HEK293T (cell line): ENCODE results near the gene MYO18B.

ENCODE experiments used
- CTCF ChIA-PET: fragments of 350-600 bp; formaldehyde crosslinking; extraction: SDS; loops from one replicate; lab custom pipeline; 2021; ENCODE audit warnings: antibody characterized with exemption, inconsistent platforms; lab: Yijun Ruan, JAX
- POLR2A ChIA-PET: fragments of 350-600 bp; formaldehyde crosslinking; extraction: SDS; loops from one replicate; lab custom pipeline; 2020; ENCODE audit warnings: antibody characterized with exemption, inconsistent platforms; lab: Yijun Ruan, JAX
- DNase-seq: peaks from one replicate; pipeline ENCODE4 v3.0.0; 2012; ENCODE audit warnings: mixed read lengths; ENCODE audit errors: extremely low spot score
- ARNT ChIP-seq: fragments of 450-650 bp; IDR thresholded peaks from 2 replicates; pipeline ENCODE4 v1.6.1; 2017; ENCODE audit warnings: mild to moderate bottlenecking
- BHLHE40 ChIP-seq: fragments of 450-650 bp; IDR thresholded peaks from 2 replicates; pipeline ENCODE4 v1.6.1; 2016; ENCODE audit warnings: mild to moderate bottlenecking, moderate library complexity, borderline replicate concordance
- CTBP1 ChIP-seq: fragments of 450-650 bp; IDR thresholded peaks from 2 replicates; pipeline ENCODE4 v1.6.1; 2016; ENCODE audit warnings: borderline replicate concordance
- ELF4 ChIP-seq: fragments of 450-650 bp; IDR thresholded peaks from 2 replicates; pipeline ENCODE4 v1.6.1; 2017; ENCODE audit warnings: antibody characterized with exemption
- FOXA1 ChIP-seq: fragments of 450-650 bp; IDR thresholded peaks from 2 replicates; pipeline ENCODE4 v1.6.1; 2016; ENCODE audit warnings: mild to moderate bottlenecking
- FOXK2 ChIP-seq: fragments of 450-650 bp; IDR thresholded peaks from 2 replicates; pipeline ENCODE4 v1.6.1; 2016; ENCODE audit warnings: mild to moderate bottlenecking
- FOXM1 ChIP-seq: fragments of 450-650 bp; IDR thresholded peaks from 2 replicates; pipeline ENCODE4 v1.6.1; 2017; ENCODE audit warnings: mild to moderate bottlenecking, borderline replicate concordance
- HDGF ChIP-seq: fragments of 450-650 bp; IDR thresholded peaks from 2 replicates; pipeline ENCODE4 v1.6.1; 2017; ENCODE audit warnings: antibody characterized with exemption, borderline replicate concordance
- L3MBTL2 ChIP-seq: fragments of 450-650 bp; conservative IDR thresholded peaks from 2 replicates; pipeline ENCODE4 v1.6.1; 2016; ENCODE audit warnings: mild to moderate bottlenecking
- LEF1 ChIP-seq: fragments of 450-650 bp; IDR thresholded peaks from 2 replicates; pipeline ENCODE4 v1.6.1; 2017; ENCODE audit warnings: mild to moderate bottlenecking, borderline replicate concordance
- NFRKB ChIP-seq: fragments of 450-650 bp; IDR thresholded peaks from 2 replicates; pipeline ENCODE4 v1.6.1; 2016; ENCODE audit warnings: mild to moderate bottlenecking, moderate library complexity
- SP1 ChIP-seq: fragments of 450-650 bp; IDR thresholded peaks from 2 replicates; pipeline ENCODE4 v1.6.1; 2017
- SUZ12 ChIP-seq: fragments of 450-650 bp; IDR thresholded peaks from 2 replicates; pipeline ENCODE4 v1.6.1; 2016; ENCODE audit warnings: mild to moderate bottlenecking
- TARDBP ChIP-seq: fragments of 450-650 bp; IDR thresholded peaks from 2 replicates; pipeline ENCODE4 v1.6.1; 2016
- ZNF384 ChIP-seq: fragments of 450-650 bp; IDR thresholded peaks from 2 replicates; pipeline ENCODE4 v1.6.1; 2016
- TF ChIP-seq, protein P1 (sequence below): fragments of 450-650 bp; IDR thresholded peaks from 2 replicates; pipeline ENCODE4 v1.6.1; 2016

Gene MYO18B

GRCh38 chr22:25718135-25718840, 23.7 kb upstream of the MYO18B start:
- TF ChIP-seq FOXM1 (no peak), ELF4 (no peak), FOXA1 (no peak), NFRKB (no peak), ARNT (no peak), SUZ12 (no peak), L3MBTL2 (no peak), BHLHE40 (no peak), CTBP1 (no peak), FOXK2 (no peak), LEF1 (no peak), SP1 (no peak), TARDBP (no peak), ZNF384 (no peak), HDGF (no peak)
- TF ChIP-seq, protein P1, sequence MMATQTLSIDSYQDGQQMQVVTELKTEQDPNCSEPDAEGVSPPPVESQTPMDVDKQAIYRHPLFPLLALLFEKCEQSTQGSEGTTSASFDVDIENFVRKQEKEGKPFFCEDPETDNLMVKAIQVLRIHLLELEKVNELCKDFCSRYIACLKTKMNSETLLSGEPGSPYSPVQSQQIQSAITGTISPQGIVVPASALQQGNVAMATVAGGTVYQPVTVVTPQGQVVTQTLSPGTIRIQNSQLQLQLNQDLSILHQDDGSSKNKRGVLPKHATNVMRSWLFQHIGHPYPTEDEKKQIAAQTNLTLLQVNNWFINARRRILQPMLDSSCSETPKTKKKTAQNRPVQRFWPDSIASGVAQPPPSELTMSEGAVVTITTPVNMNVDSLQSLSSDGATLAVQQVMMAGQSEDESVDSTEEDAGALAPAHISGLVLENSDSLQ: no peak
- POLR2A ChIA-PET: no interaction called here
- no peak for DNase-seq
- CTCF ChIA-PET: no interaction called here

- no peak for DNase-seq
- CTCF ChIA-PET: no interaction called here
- POLR2A ChIA-PET: no interaction called here
- no peak for TF ChIP-seq CTBP1
- no peak for TF ChIP-seq BHLHE40
- no peak for TF ChIP-seq LEF1
- no peak for TF ChIP-seq ELF4
- TF ChIP-seq ZNF384: no peak
- no peak for TF ChIP-seq HDGF
- no peak for TF ChIP-seq FOXM1
- TF ChIP-seq SUZ12: no peak
Measured at GRCh38 chr22:25722223-25722622, 19.8 kb upstream of the MYO18B start.

DNA sequence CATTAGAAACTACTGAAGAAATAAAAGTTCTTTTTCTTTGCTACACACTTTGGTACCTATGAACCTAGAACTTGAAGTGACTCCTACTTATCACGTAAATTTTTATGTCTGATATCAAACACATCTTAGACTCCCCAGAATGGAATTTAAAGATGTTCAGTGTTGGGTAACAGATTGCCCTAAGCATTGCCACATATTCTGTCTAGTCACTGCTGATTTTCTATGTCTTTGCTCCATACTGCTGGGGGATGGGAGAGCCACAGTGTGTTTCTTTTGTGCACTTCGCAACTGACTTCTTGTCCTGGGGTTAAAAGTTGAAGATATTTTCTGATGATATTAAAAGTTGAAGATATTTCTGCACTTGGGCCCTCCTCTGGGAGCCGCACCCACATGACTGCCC, 19.4 kb upstream of the MYO18B start:
- CTCF ChIA-PET: no interaction called here
- POLR2A ChIA-PET: no interaction called here
- TF ChIP-seq HDGF: no peak
- TF ChIP-seq, protein P1: no peak
- no peak for TF ChIP-seq FOXK2
- TF ChIP-seq SP1: no peak
- no peak for TF ChIP-seq FOXA1
- TF ChIP-seq BHLHE40: no peak
- no peak for TF ChIP-seq NFRKB
- TF ChIP-seq CTBP1: no peak
- no peak for TF ChIP-seq ZNF384
- TF ChIP-seq SUZ12: no peak
- TF ChIP-seq L3MBTL2: no peak
- TF ChIP-seq LEF1: no peak
- no peak for TF ChIP-seq TARDBP
- no peak for TF ChIP-seq ARNT
- no peak for TF ChIP-seq ELF4
- TF ChIP-seq FOXM1: no peak
- no peak for DNase-seq

- TF ChIP-seq CTBP1 (no peak), BHLHE40 (no peak), FOXA1 (no peak), ARNT (no peak), HDGF (no peak), NFRKB (no peak), FOXK2 (no peak), LEF1 (no peak), TARDBP (no peak), L3MBTL2 (no peak), ZNF384 (no peak), SUZ12 (no peak), SP1 (no peak), ELF4 (no peak)
- TF ChIP-seq, protein P1: no peak
- CTCF ChIA-PET: no interaction called here
- POLR2A ChIA-PET: no interaction called here
- no peak for DNase-seq
Measured at GRCh38 chr22:25726241-25726640, 15.7 kb upstream of the MYO18B start.

DNA sequence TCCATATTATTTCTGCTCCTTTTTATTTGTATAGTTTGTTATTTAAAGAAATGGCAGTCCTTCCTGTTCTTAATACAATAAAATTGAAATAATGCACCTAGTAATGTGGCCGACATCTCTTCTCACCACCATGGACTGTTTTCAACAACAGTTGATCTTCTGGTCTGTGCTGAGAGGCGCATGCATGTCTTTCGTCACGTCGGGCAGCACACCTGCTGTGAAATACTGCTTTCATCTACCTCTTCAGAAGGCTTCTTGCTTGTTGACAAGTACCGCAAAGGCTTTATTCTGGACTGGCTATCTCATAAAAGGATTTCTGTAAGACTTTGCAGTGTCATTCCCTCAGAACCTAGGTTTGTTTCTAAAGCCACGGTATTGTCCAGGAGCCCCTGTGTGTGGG, 13.9 kb upstream of the MYO18B start:
- ChIA-PET POLR2A (no interaction called here), CTCF (no interaction called here)

More for the DNA sequence above, 13.9 kb upstream of the MYO18B start:
- TF ChIP-seq HDGF (no peak), CTBP1 (no peak), ARNT (no peak), ELF4 (no peak), TARDBP (no peak), FOXA1 (no peak), SUZ12 (no peak), SP1 (no peak), FOXM1 (no peak), NFRKB (no peak), LEF1 (no peak), BHLHE40 (no peak), ZNF384 (no peak), L3MBTL2 (no peak)
- TF ChIP-seq, protein P1: no peak
- no peak for DNase-seq
